ENCODE data around the gene ACAP3. TPM values are rescaled to one million over a fixed set of nuclear protein-coding genes. Genes with fewer than 3 reads are reported as not detected.

The ACAP3 gene
- polyA plus RNA-seq, 4 donors, result 28.6 to 71.1 (median 50.6) TPM

- no peak for DNase-seq
- no peaks in the 10 kb centered on the region for H3K9me3 ChIP-seq (ENCODE audit: control insufficient read depth in 2 of 2, insufficient read depth in 1 of 2, low read depth in 1 of 2, low read length in 1 of 2)
- no peaks in the 10 kb centered on the region for H3K27me3 ChIP-seq (ENCODE audit: control insufficient read depth in 3 of 3, insufficient read depth in 3 of 3, low read length in 3 of 3)
- WGBS, 3 donors, result 90 to 93% (median 91%) methylated on average over 25 to 31 of the region's 31 CpGs
- H3K27ac ChIP-seq (ENCODE audit: low read depth in 1 of 3, low read length in 2 of 3), result no peak overlapping the region
- H3K4me1 ChIP-seq (ENCODE audit: control insufficient read depth in 3 of 3, insufficient read depth in 2 of 3, low read depth in 1 of 3, low read length in 2 of 3), result no peaks in the 10 kb centered on the region
- FAIRE-seq, result no peak
- H3K36me3 ChIP-seq (ENCODE audit: control insufficient read depth in 3 of 3, insufficient read depth in 2 of 3, low read depth in 1 of 3, low read length in 3 of 3), result peaks cover 0 to 73% (median 4%) of the 10 kb centered on the region in 3 donors
- no peak overlapping the region for H3K4me3 ChIP-seq (ENCODE audit: low read depth in 1 of 3, low read length in 3 of 3)
These were observed 9.8 kb downstream of the ACAP3 start for GRCh38 chr1:1297802-1298424.

- Histone ChIP-seq H3K36me3 (ENCODE audit: control insufficient read depth in 3 of 3, insufficient read depth in 2 of 3, low read depth in 1 of 3, low read length in 3 of 3) (peaks cover 0 to 71% (median 4%) of the 10 kb centered on the region in 3 donors), H3K27ac (ENCODE audit: low read depth in 1 of 3, low read length in 2 of 3) (no peak overlapping the region), H3K4me3 (ENCODE audit: low read depth in 1 of 3, low read length in 3 of 3) (no peak overlapping the region), H3K27me3 (ENCODE audit: control insufficient read depth in 3 of 3, insufficient read depth in 3 of 3, low read length in 3 of 3) (no peaks in the 10 kb centered on the region), H3K4me1 (ENCODE audit: control insufficient read depth in 3 of 3, insufficient read depth in 2 of 3, low read depth in 1 of 3, low read length in 2 of 3) (peaks cover 0 to 8% (median 0%) of the 10 kb centered on the region in 3 donors), H3K9me3 (ENCODE audit: control insufficient read depth in 2 of 2, insufficient read depth in 1 of 2, low read depth in 1 of 2, low read length in 1 of 2) (no peaks in the 10 kb centered on the region)
- DNase-seq (no peak), FAIRE-seq (no peak)
- WGBS, 3 donors, result 91 to 94% (median 94%) methylated on average over 59 to 62 of the region's 62 CpGs
These were observed 11.4 kb downstream of the ACAP3 start for GRCh38 chr1:1296070-1297061.

GRCh38 chr1:1295154-1295923, 12.4 kb downstream of the ACAP3 start:
- 93 to 94% (median 94%) methylated on average over 33 to 35 of the region's 35 CpGs for WGBS, 3 donors
- Histone ChIP-seq H3K4me1 (ENCODE audit: control insufficient read depth in 3 of 3, insufficient read depth in 2 of 3, low read depth in 1 of 3, low read length in 2 of 3) (peaks cover 0 to 17% (median 0%) of the 10 kb centered on the region in 3 donors), H3K27me3 (ENCODE audit: control insufficient read depth in 3 of 3, insufficient read depth in 3 of 3, low read length in 3 of 3) (no peaks in the 10 kb centered on the region), H3K27ac (ENCODE audit: low read depth in 1 of 3, low read length in 2 of 3) (no peak overlapping the region), H3K9me3 (ENCODE audit: control insufficient read depth in 2 of 2, insufficient read depth in 1 of 2, low read depth in 1 of 2, low read length in 1 of 2) (no peaks in the 10 kb centered on the region), H3K36me3 (ENCODE audit: control insufficient read depth in 3 of 3, insufficient read depth in 2 of 3, low read depth in 1 of 3, low read length in 3 of 3) (peaks cover 0 to 68% (median 4%) of the 10 kb centered on the region in 3 donors), H3K4me3 (ENCODE audit: low read depth in 1 of 3, low read length in 3 of 3) (no peak overlapping the region)
- FAIRE-seq (no peak), DNase-seq (no peak)

GRCh38 chr1:1294250-1294890, 13.4 kb downstream of the ACAP3 start:
- no peak for DNase-seq

GRCh38 chr1:1293263-1294249, 14.2 kb downstream of the ACAP3 start:
- Histone ChIP-seq H3K4me1 (ENCODE audit: control insufficient read depth in 3 of 3, insufficient read depth in 2 of 3, low read depth in 1 of 3, low read length in 2 of 3) (peaks cover 0 to 19% (median 0%) of the 10 kb centered on the region in 3 donors), H3K27ac (ENCODE audit: low read depth in 1 of 3, low read length in 2 of 3) (no peak overlapping the region), H3K4me3 (ENCODE audit: low read depth in 1 of 3, low read length in 3 of 3) (no peak overlapping the region), H3K9me3 (ENCODE audit: control insufficient read depth in 2 of 2, insufficient read depth in 1 of 2, low read depth in 1 of 2, low read length in 1 of 2) (no peaks in the 10 kb centered on the region), H3K27me3 (ENCODE audit: control insufficient read depth in 3 of 3, insufficient read depth in 3 of 3, low read length in 3 of 3) (no peaks in the 10 kb centered on the region), H3K36me3 (ENCODE audit: control insufficient read depth in 3 of 3, insufficient read depth in 2 of 3, low read depth in 1 of 3, low read length in 3 of 3) (peaks cover 0 to 50% (median 4%) of the 10 kb centered on the region in 3 donors)
- WGBS, 3 donors, result 83 to 86% (median 83%) methylated on average over 53 to 94 of the region's 94 CpGs
- FAIRE-seq, result no peak
- no peak for DNase-seq

More at GRCh38 chr1:1294250-1294890, 13.4 kb downstream of the ACAP3 start:
- FAIRE-seq, result no peak
- Histone ChIP-seq H3K4me1 (ENCODE audit: control insufficient read depth in 3 of 3, insufficient read depth in 2 of 3, low read depth in 1 of 3, low read length in 2 of 3) (peaks cover 0 to 19% (median 0%) of the 10 kb centered on the region in 3 donors), H3K36me3 (ENCODE audit: control insufficient read depth in 3 of 3, insufficient read depth in 2 of 3, low read depth in 1 of 3, low read length in 3 of 3) (peaks cover 0 to 59% (median 4%) of the 10 kb centered on the region in 3 donors), H3K27me3 (ENCODE audit: control insufficient read depth in 3 of 3, insufficient read depth in 3 of 3, low read length in 3 of 3) (no peaks in the 10 kb centered on the region), H3K4me3 (ENCODE audit: low read depth in 1 of 3, low read length in 3 of 3) (no peak overlapping the region), H3K27ac (ENCODE audit: low read depth in 1 of 3, low read length in 2 of 3) (no peak overlapping the region), H3K9me3 (ENCODE audit: control insufficient read depth in 2 of 2, insufficient read depth in 1 of 2, low read depth in 1 of 2, low read length in 1 of 2) (no peaks in the 10 kb centered on the region)
- 90 to 97% (median 94%) methylated on average over 50 to 58 of the region's 58 CpGs for WGBS, 3 donors

- 91 to 95% (median 93%) methylated on average over 18 of the region's 18 CpGs for WGBS, 3 donors
- no peak for FAIRE-seq
- Histone ChIP-seq H3K4me1 (ENCODE audit: control insufficient read depth in 3 of 3, insufficient read depth in 2 of 3, low read depth in 1 of 3, low read length in 2 of 3) (peaks cover 0 to 19% (median 0%) of the 10 kb centered on the region in 3 donors), H3K4me3 (ENCODE audit: low read depth in 1 of 3, low read length in 3 of 3) (no peak overlapping the region), H3K36me3 (ENCODE audit: control insufficient read depth in 3 of 3, insufficient read depth in 2 of 3, low read depth in 1 of 3, low read length in 3 of 3) (peaks cover 0 to 45% (median 4%) of the 10 kb centered on the region in 3 donors), H3K27ac (ENCODE audit: low read depth in 1 of 3, low read length in 2 of 3) (no peak overlapping the region), H3K27me3 (ENCODE audit: control insufficient read depth in 3 of 3, insufficient read depth in 3 of 3, low read length in 3 of 3) (peaks cover 0 to under 1% (median 0%) of the 10 kb centered on the region in 3 donors), H3K9me3 (ENCODE audit: control insufficient read depth in 2 of 2, insufficient read depth in 1 of 2, low read depth in 1 of 2, low read length in 1 of 2) (no peaks in the 10 kb centered on the region)
- no peak for DNase-seq
These were observed 14.9 kb downstream of the ACAP3 start for GRCh38 chr1:1292851-1293250.

- Histone ChIP-seq H3K4me1 (ENCODE audit: control insufficient read depth in 3 of 3, insufficient read depth in 2 of 3, low read depth in 1 of 3, low read length in 2 of 3) (peaks cover 0 to 19% (median 0%) of the 10 kb centered on the region in 3 donors), H3K27ac (ENCODE audit: low read depth in 1 of 3, low read length in 2 of 3) (no peak overlapping the region), H3K4me3 (ENCODE audit: low read depth in 1 of 3, low read length in 3 of 3) (no peak overlapping the region), H3K36me3 (ENCODE audit: control insufficient read depth in 3 of 3, insufficient read depth in 2 of 3, low read depth in 1 of 3, low read length in 3 of 3) (peaks cover 0 to 42% (median 4%) of the 10 kb centered on the region in 3 donors), H3K27me3 (ENCODE audit: control insufficient read depth in 3 of 3, insufficient read depth in 3 of 3, low read length in 3 of 3) (peaks cover 0 to 4% (median 3%) of the 10 kb centered on the region in 3 donors), H3K9me3 (ENCODE audit: control insufficient read depth in 2 of 2, insufficient read depth in 1 of 2, low read depth in 1 of 2, low read length in 1 of 2) (no peaks in the 10 kb centered on the region)
- no peak for DNase-seq
- 89 to 90% (median 89%) methylated on average over 9 of the region's 9 CpGs for WGBS, 3 donors
- FAIRE-seq, result no peak
These were observed 15.3 kb downstream of the ACAP3 start for GRCh38 chr1:1292442-1292779.
